MM.1S (cell line): ENCODE data around the gene FYB1.

Experiments used
- CTCF ChIP-seq: fragments of 300-600 bp; sonication (generic); IDR thresholded peaks from 2 replicates; pipeline ENCODE4 v1.5.1; 2016; ENCODE audit warnings: antibody characterized with exemption, low read length, mixed read lengths
- EZH2phosphoT487 ChIP-seq: fragments of 300-600 bp; sonication (generic); IDR thresholded peaks from 2 replicates; pipeline ENCODE4 v1.6.1; 2018; ENCODE audit warnings: antibody characterized with exemption, low read length

- no peak for TF ChIP-seq CTCF
- no peak for TF ChIP-seq EZH2phosphoT487
Observed at GRCh38 chr5:39171647-39172046, 47.7 kb downstream of the FYB1 start.
